C4-2B (cell line): Measurements from ENCODE around the gene KRT80.

ENCODE experiments used
- H3K27ac ChIP-seq: fragments of 450-650 bp; 2 replicates; pipeline ENCODE4 v1.5.1; 2017
- CTCF ChIP-seq: fragments of 450-650 bp; conservative IDR thresholded peaks from 2 replicates; pipeline ENCODE4 v1.5.1; 2017; ENCODE audit warnings: mild to moderate bottlenecking
- ZFX ChIP-seq: fragments of 450-650 bp; IDR thresholded peaks from 2 replicates; pipeline ENCODE4 v1.6.1; 2017

Gene KRT80

GRCh38 chr12:52198454-52199215, 6.8 kb upstream of the KRT80 start:
- no peak overlapping the region for H3K27ac ChIP-seq
- TF ChIP-seq CTCF (no peak), ZFX (no peak)

GRCh38 chr12:52197371-52198231, 5.8 kb upstream of the KRT80 start:
- TF ChIP-seq ZFX (no peak), CTCF (no peak)
- H3K27ac ChIP-seq, result no peak overlapping the region

- no peak overlapping the region for H3K27ac ChIP-seq
Observed at GRCh38 chr12:52195065-52195730, 3.4 kb upstream of the KRT80 start.

GRCh38 chr12:52193991-52194390, 2.2 kb upstream of the KRT80 start:
- no peak overlapping the region for H3K27ac ChIP-seq
- TF ChIP-seq CTCF, result no peak
- no peak for TF ChIP-seq ZFX

More at GRCh38 chr12:52195065-52195730, 3.4 kb upstream of the KRT80 start:
- TF ChIP-seq CTCF, result no peak
- no peak for TF ChIP-seq ZFX

- TF ChIP-seq CTCF (no peak), ZFX (no peak)
- peak overlapping the region; percentile 61; the same call in 1 of the 2 replicates for H3K27ac ChIP-seq
Observed at GRCh38 chr12:52193532-52193931, 1.7 kb upstream of the KRT80 start.

- H3K27ac ChIP-seq, result peak overlapping the region; percentile 61
- TF ChIP-seq ZFX, result no peak
- no peak for TF ChIP-seq CTCF
Observed at GRCh38 chr12:52190860-52191729, 719 bp downstream of the KRT80 start.
